Right atrium auricular region (tissue), 2 donors: Measurements from ENCODE around the gene PLOD2. TPM values are rescaled to one million over a fixed set of nuclear protein-coding genes. Genes with fewer than 3 reads are reported as not detected.

Source experiments
- DNase-seq: peaks from one replicate; pipeline ENCODE4 v3.0.0-alpha.2; 2019; ENCODE audit warnings: low spot score
- H3K27ac ChIP-seq, 2 donors: fragments of 200-600 bp; sonication (generic); 1 replicate in 1 of 2; 2 replicates in 1 of 2; pipeline ENCODE4 v1.5.1; 2016 to 2019
- H3K27me3 ChIP-seq, 2 donors: fragments of 200-600 bp; sonication (generic); one replicate each; pipeline versions ENCODE4 v1.5.1 to v1.6.0; 2017 to 2019
- H3K36me3 ChIP-seq: fragments of 200-600 bp; sonication (generic); one replicate; pipeline ENCODE4 v1.5.1; 2016
- H3K4me1 ChIP-seq, 2 donors: fragments of 200-600 bp; sonication (generic); one replicate each; pipeline versions ENCODE4 v1.5.1 to v1.6.0; 2017 to 2019
- H3K4me3 ChIP-seq, 2 donors: fragments of 200-600 bp; sonication (generic); 1 replicate in 1 of 2; 2 replicates in 1 of 2; pipeline ENCODE4 v1.5.1; 2017 to 2019; ENCODE audit warnings: mild to moderate bottlenecking in 1 of 2, moderate library complexity in 1 of 2
- H3K9me3 ChIP-seq, 2 donors: fragments of 200-600 bp; sonication (generic); one replicate each; pipeline ENCODE4 v1.5.1; 2019
- total RNA-seq, 2 donors: library from RNA; depleted of rRNA; stranded (reverse); fragments of >200 nt; gene quantifications; one replicate each; pipeline ENCODE4 v1.1.0, GENCODE V29; 2016
- TF ChIP-seq, protein P1 (sequence below), 2 donors: fragments of 200-600 bp; sonication (generic); IDR thresholded peaks; one replicate each; pipeline ENCODE4 v1.5.1; 2019; ENCODE audit warnings: antibody characterized with exemption in 2 of 2

PLOD2 gene
- total RNA-seq, 2 donors from 2014 or later, result 18.2 to 30.5 TPM

DNA sequence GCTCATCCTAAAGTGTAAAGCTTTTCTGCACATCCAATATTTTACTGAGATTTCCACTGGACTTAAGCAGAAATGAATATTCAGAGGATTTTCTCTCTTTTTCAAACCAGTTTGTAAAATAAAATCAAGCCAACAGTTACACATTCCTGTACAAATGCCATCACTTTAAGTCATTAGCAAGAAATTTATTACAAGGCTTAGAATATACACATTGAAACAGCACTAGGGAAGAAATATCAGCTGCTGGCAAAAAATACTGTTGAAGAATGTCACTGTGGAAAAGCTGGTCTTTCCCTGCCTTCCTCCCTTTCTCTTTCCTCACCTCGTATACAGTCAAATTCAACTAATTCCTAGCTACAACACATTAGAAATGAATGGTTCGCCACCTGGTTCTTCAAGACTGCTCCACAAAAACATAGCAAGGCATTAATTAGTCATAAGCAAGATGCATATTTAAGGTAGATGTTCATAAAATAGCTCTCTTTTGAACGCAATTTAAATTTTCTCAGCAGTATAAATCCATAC, 21.3 kb downstream of the PLOD2 start:
- H3K4me3 ChIP-seq, result no peak overlapping the region
- H3K27ac ChIP-seq, result no peak overlapping the region
- H3K4me1 ChIP-seq, result peaks cover 0 to 52% of the 10 kb centered on the region in 2 donors
- no peaks in the 10 kb centered on the region for H3K27me3 ChIP-seq
- H3K36me3 ChIP-seq, result no peaks in the 10 kb centered on the region
- H3K9me3 ChIP-seq, result no peaks in the 10 kb centered on the region
- TF ChIP-seq, protein P1, sequence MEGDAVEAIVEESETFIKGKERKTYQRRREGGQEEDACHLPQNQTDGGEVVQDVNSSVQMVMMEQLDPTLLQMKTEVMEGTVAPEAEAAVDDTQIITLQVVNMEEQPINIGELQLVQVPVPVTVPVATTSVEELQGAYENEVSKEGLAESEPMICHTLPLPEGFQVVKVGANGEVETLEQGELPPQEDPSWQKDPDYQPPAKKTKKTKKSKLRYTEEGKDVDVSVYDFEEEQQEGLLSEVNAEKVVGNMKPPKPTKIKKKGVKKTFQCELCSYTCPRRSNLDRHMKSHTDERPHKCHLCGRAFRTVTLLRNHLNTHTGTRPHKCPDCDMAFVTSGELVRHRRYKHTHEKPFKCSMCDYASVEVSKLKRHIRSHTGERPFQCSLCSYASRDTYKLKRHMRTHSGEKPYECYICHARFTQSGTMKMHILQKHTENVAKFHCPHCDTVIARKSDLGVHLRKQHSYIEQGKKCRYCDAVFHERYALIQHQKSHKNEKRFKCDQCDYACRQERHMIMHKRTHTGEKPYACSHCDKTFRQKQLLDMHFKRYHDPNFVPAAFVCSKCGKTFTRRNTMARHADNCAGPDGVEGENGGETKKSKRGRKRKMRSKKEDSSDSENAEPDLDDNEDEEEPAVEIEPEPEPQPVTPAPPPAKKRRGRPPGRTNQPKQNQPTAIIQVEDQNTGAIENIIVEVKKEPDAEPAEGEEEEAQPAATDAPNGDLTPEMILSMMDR (IDR thresholded peaks at IDR 0.05), result no peak
- DNase-seq, result no peak

DNA sequence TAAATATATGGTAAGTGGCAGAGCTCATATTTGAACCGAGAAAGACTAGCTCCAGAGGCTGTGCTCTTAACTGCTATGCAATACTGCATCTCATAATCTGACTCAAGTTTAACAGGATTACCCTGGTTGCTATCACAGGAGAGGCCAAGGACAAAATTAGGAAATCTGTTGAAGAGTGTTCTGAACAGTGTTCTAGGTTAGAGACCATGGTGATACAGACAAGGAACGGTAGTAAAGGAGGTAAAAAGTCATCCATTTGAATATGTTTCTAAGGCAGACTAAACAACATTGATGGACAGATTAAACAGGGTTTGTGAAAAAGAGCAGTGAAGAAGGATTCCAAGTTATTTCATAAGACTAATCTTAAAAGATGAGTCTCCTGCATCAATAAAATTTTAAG, 22.1 kb downstream of the PLOD2 start:
- TF ChIP-seq, protein P1 (IDR thresholded peaks at IDR 0.05), result no peak
- no peaks in the 10 kb centered on the region for H3K27me3 ChIP-seq
- H3K27ac ChIP-seq, result no peak overlapping the region
- H3K9me3 ChIP-seq, result no peaks in the 10 kb centered on the region
- peaks cover 0 to 57% of the 10 kb centered on the region in 2 donors for H3K4me1 ChIP-seq
- no peaks in the 10 kb centered on the region for H3K36me3 ChIP-seq
- no peak overlapping the region for H3K4me3 ChIP-seq
- no peak for DNase-seq

DNA sequence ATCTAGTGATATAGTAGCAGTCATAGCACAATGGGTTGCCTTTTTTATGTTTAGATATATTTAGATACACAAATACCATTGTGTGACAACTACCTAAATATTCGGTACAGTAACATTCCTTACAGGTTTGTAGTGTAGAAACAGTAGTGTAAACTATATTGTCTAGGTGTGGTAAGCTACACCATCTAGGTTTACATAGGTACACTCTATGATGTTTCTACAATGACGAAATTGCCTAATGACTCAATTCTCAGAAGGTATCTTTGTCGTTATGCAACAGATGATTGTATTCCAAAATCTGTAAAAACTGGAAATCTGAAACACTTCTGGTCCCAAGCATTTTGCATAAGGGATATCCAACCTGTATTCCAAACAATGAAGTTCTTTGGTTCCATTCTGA, 24.3 kb downstream of the PLOD2 start:
- H3K4me3 ChIP-seq, result no peak overlapping the region
- TF ChIP-seq, protein P1 (IDR thresholded peaks at IDR 0.05), result no peak
- DNase-seq, result no peak
- no peaks in the 10 kb centered on the region for H3K27me3 ChIP-seq
- no peak overlapping the region for H3K27ac ChIP-seq
- H3K4me1 ChIP-seq, result peaks cover 0 to 41% of the 10 kb centered on the region in 2 donors
- no peaks in the 10 kb centered on the region for H3K36me3 ChIP-seq
- no peaks in the 10 kb centered on the region for H3K9me3 ChIP-seq

- Histone ChIP-seq H3K27ac (no peak overlapping the region), H3K4me1 (peaks cover 0 to 26% of the 10 kb centered on the region in 2 donors), H3K4me3 (no peak overlapping the region), H3K9me3 (no peaks in the 10 kb centered on the region), H3K27me3 (no peaks in the 10 kb centered on the region), H3K36me3 (no peaks in the 10 kb centered on the region)
- TF ChIP-seq, protein P1 (IDR thresholded peaks at IDR 0.05), result no peak
- no peak for DNase-seq
These were observed 26.5 kb downstream of the PLOD2 start for GRCh38 chr3:146134348-146135117.

- H3K36me3 ChIP-seq, result no peaks in the 10 kb centered on the region
- no peak overlapping the region for H3K27ac ChIP-seq
- no peaks in the 10 kb centered on the region for H3K9me3 ChIP-seq
- TF ChIP-seq, protein P1 (IDR thresholded peaks at IDR 0.05), result no peak
- H3K4me1 ChIP-seq, result peaks cover 0 to 15% of the 10 kb centered on the region in 2 donors
- H3K27me3 ChIP-seq, result no peaks in the 10 kb centered on the region
- H3K4me3 ChIP-seq, result no peak overlapping the region
- DNase-seq, result no peak
These were observed 27.5 kb downstream of the PLOD2 start for GRCh38 chr3:146133441-146133840.
